ENCODE data around the gene DPY19L3. TPM values are rescaled to one million over a fixed set of nuclear protein-coding genes. Genes with fewer than 3 reads are reported as not detected.

The DPY19L3 gene
- polyA plus RNA-seq, 1 of the 3 experiments (the other 2 are of a cell fraction) = 25.2 TPM

DNA sequence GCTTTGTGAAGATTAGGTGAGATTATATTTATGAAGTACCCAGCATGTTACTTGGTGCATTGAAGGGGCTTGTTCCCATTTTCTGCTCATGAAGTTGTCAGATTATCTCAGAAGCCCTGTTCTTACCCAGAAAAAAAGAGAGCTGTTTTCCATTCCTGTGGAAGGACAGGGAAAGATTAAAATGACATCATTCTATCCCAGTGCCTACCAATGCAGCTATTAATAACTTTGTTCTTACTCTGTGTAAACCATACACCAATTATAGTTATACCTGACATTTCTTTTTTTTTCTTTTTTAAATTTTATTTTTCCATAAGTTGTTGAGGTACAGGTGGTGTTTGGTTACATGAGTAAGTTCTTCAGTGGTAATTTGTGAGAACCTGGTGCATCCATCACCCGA, 41.5 kb upstream of the DPY19L3 start:
- CTCF ChIA-PET = no interaction called here
- H3K4me1 ChIP-seq (ENCODE audit: control insufficient read depth in 1 of 2, insufficient read depth in 2 of 2, low read depth in 1 of 2, low read length in 1 of 2) = no peaks in the 10 kb centered on the region; a peak in 1 of 4 replicates
- no peak overlapping the region for H2AFZ ChIP-seq (ENCODE audit: low read depth)
- peaks cover 36% of the 10 kb centered on the region for H4K20me1 ChIP-seq (ENCODE audit: insufficient read depth)
- peaks cover 48 to 58% of the 10 kb centered on the region in 2 experiments for H3K36me3 ChIP-seq (replicated peaks in 1 of 2; ENCODE audit: control insufficient read depth in 1 of 2, insufficient read depth in 2 of 2, low read length in 1 of 2)
- no peaks in the 10 kb centered on the region for H3K9me2 ChIP-seq
- H3F3A ChIP-seq (replicated peaks; ENCODE audit: insufficient read depth) = no peaks in the 10 kb centered on the region
- no peaks in the 10 kb centered on the region for H3K9me3 ChIP-seq
- H3K4me3 ChIP-seq (ENCODE audit: low read depth in 2 of 2, low read length in 1 of 2) = no peak overlapping the region
- H3K27ac ChIP-seq (ENCODE audit: low read depth in 2 of 2, low read length in 1 of 2) = no peak overlapping the region
- 94% methylated on average over 1 of the region's 1 CpG for WGBS (ENCODE audit: low lambda C conversion rate)
- POLR2A ChIA-PET = no interaction called here
- no peak overlapping the region for H3K4me2 ChIP-seq
- H3K79me2 ChIP-seq (ENCODE audit: insufficient read depth) = peaks cover 63% of the 10 kb centered on the region
- no peak for DNase-seq
- TF ChIP-seq TEAD4 (IDR thresholded peaks at IDR 0.05; ENCODE audit: borderline replicate concordance, insufficient read depth) (no peak), CHD2 (IDR thresholded peaks at IDR 0.05; ENCODE audit: low read length, partially characterized antibody) (no peak), ELF1 (IDR thresholded peaks at IDR 0.05) (no peak), SIN3A (IDR thresholded peaks at IDR 0.05; ENCODE audit: borderline replicate concordance, low read depth, low read length) (no peak), REST (IDR thresholded peaks at IDR 0.05; ENCODE audit: low read depth, low read length) (no peak), YY1 (IDR thresholded peaks at IDR 0.05; ENCODE audit: low read depth) (no peak), GATA2 (CRISPR knock-in tag; IDR thresholded peaks at IDR 0.05) (no peak), MAX (IDR thresholded peaks at IDR 0.05; ENCODE audit: low read depth) (no peak), TCF12 (IDR thresholded peaks at IDR 0.05) (no peak), NFIC (IDR thresholded peaks at IDR 0.05; ENCODE audit: borderline replicate concordance) (no peak), SMC3 (IDR thresholded peaks at IDR 0.05; ENCODE audit: low read depth, low read length) (no peak)
- no peak overlapping the region for H3K9ac ChIP-seq
- H3K27me3 ChIP-seq (ENCODE audit: insufficient read depth) = no peaks in the 10 kb centered on the region

DNA sequence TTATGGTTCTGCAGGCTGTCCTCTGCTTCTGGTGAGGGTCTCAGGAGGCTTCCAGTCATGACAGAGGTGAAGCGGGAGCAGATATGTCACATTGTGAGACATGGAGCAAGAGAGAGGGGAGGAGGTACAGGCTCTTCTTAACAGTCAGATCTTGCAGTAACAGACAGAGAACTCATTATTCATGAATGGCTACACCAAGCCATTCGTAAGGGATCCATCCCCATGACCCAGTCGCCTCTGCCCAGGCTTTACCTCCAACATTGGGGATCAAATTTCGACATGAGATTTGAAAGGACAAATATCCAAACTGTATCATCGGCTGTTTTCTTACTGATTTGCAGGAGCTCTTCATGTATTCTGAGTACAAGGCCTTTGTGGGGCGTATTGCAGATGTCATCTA, 38.5 kb upstream of the DPY19L3 start:
- Histone ChIP-seq H3K9me3 (no peaks in the 10 kb centered on the region), H3K27me3 (ENCODE audit: insufficient read depth) (no peaks in the 10 kb centered on the region), H3K27ac (ENCODE audit: low read depth in 2 of 2, low read length in 1 of 2) (no peak overlapping the region), H3F3A (replicated peaks; ENCODE audit: insufficient read depth) (peaks cover 1% of the 10 kb centered on the region), H3K4me2 (no peak overlapping the region), H2AFZ (ENCODE audit: low read depth) (no peak overlapping the region), H3K4me1 (ENCODE audit: control insufficient read depth in 1 of 2, insufficient read depth in 2 of 2, low read depth in 1 of 2, low read length in 1 of 2) (no peaks in the 10 kb centered on the region; a peak in 1 of 4 replicates), H3K36me3 (replicated peaks in 1 of 2; ENCODE audit: control insufficient read depth in 1 of 2, insufficient read depth in 2 of 2, low read length in 1 of 2) (peaks cover 41 to 49% of the 10 kb centered on the region in 2 experiments), H3K9ac (no peak overlapping the region), H4K20me1 (ENCODE audit: insufficient read depth) (peaks cover 32% of the 10 kb centered on the region), H3K79me2 (ENCODE audit: insufficient read depth) (peaks cover 78% of the 10 kb centered on the region), H3K9me2 (no peaks in the 10 kb centered on the region), H3K4me3 (ENCODE audit: low read depth in 2 of 2, low read length in 1 of 2) (no peak overlapping the region)
- ChIA-PET CTCF (interaction anchor here (1.5 kb wide), 1 partner anchor 203 kb away, joined by 4 read pairs; no protein-coding TSS in a partner anchor), POLR2A (no interaction called here)
- DNase-seq = no peak
- WGBS (ENCODE audit: low lambda C conversion rate) = 74% methylated on average over 6 of the region's 6 CpGs
- TF ChIP-seq POLR2AphosphoS5 (IDR thresholded peaks at IDR 0.05; ENCODE audit: low read depth, low read length) = no peak
- TF ChIP-seq TCF12 (IDR thresholded peaks at IDR 0.05) = no peak
- no peak for TF ChIP-seq TEAD4 (IDR thresholded peaks at IDR 0.05; ENCODE audit: borderline replicate concordance, insufficient read depth)
- TF ChIP-seq CHD2 (IDR thresholded peaks at IDR 0.05; ENCODE audit: low read length, partially characterized antibody) = no peak
- no peak for TF ChIP-seq RFX5 (IDR thresholded peaks at IDR 0.05; ENCODE audit: low read length)
- no peak for TF ChIP-seq MAX (IDR thresholded peaks at IDR 0.05; ENCODE audit: low read depth)
- TF ChIP-seq FOXM1 (IDR thresholded peaks at IDR 0.05; ENCODE audit: low read depth) = no peak

All from SK-N-SH (cell line).